Endothelial cell of umbilical vein (primary cell): ENCODE results near the gene CUX1. TPM values are rescaled to one million over a fixed set of nuclear protein-coding genes. Genes with fewer than 3 reads are reported as not detected.

Source experiments
- BruUV-seq: library from RNA; stranded (reverse); fragments of 400-500 nt; replicated peaks from 2 replicates; lab custom pipeline; 2021; lab: Mats Ljungman, UMichigan
- CTCF ChIA-PET: fragments of 300-600, 350-600 bp; sonication (Branson Sonifier 250); formaldehyde crosslinking; loops from one replicate; lab custom pipeline; 2021; ENCODE audit warnings: antibody characterized with exemption, inconsistent platforms; lab: Charles Lee
- POLR2A ChIA-PET: fragments of 300-600, 350-600 bp; sonication (Branson Sonifier 250); formaldehyde crosslinking; loops from one replicate; lab custom pipeline; 2021; ENCODE audit warnings: antibody characterized with exemption, inconsistent platforms; lab: Charles Lee
- DNase-seq: peaks from one replicate; pipeline ENCODE4 v3.0.0-alpha.2; 2011; ENCODE audit warnings: low read depth, low spot score
- FAIRE-seq: peaks from 2 replicates; lab custom pipeline; 2011; peaks lifted over from hg19 to GRCh38; lab: Jason Lieb, UNC
- H2AFZ ChIP-seq: 2 replicates; pipeline ENCODE4 v1.6.0; 2012; ENCODE audit warnings: low read depth, low read length, control low read depth, inconsistent platforms
- H3K27ac ChIP-seq: 2 replicates; pipeline ENCODE4 v1.5.1; 2011; ENCODE audit warnings: low read depth, mild to moderate bottlenecking, control low read depth, low read length, moderate library complexity; ENCODE audit not compliant: insufficient read depth
- H3K27me3 ChIP-seq, 2 experiments: 2 replicates each; pipeline versions ENCODE4 v1.6.0 to v1.6.1; 2011; ENCODE audit warnings: low read length in 2 of 2, mixed read lengths in 1 of 2; ENCODE audit not compliant: control insufficient read depth in 2 of 2, insufficient read depth in 2 of 2
- H3K36me3 ChIP-seq, 2 experiments: 2 replicates in 1 of 2; 3 replicates in 1 of 2; pipeline ENCODE4 v1.5.1; 2011; ENCODE audit warnings: low read length in 2 of 2, mild to moderate bottlenecking in 1 of 2, moderate library complexity in 1 of 2; ENCODE audit not compliant: control insufficient read depth in 2 of 2, insufficient read depth in 2 of 2; ENCODE audit errors: extremely low read depth in 1 of 2
- H3K4me1 ChIP-seq: 3 replicates; pipeline ENCODE4 v1.5.1; 2011; ENCODE audit warnings: mild to moderate bottlenecking, low read length; ENCODE audit not compliant: control insufficient read depth, insufficient read depth; ENCODE audit errors: extremely low read depth
- H3K4me2 ChIP-seq: 2 replicates; pipeline ENCODE4 v1.6.1; 2011; ENCODE audit warnings: low read length, control low read depth, mixed read lengths; ENCODE audit not compliant: insufficient read depth
- H3K4me3 ChIP-seq, 3 experiments: fragments of 200-600 bp in 1 of 3; sonication (generic), shearing (Covaris generic) in 1 of 3; replicated peaks in 1 of 3; 2 replicates each; pipeline ENCODE4 v1.5.1; 2011 to 2016; ENCODE audit warnings: control low read depth in 3 of 3, low read length in 3 of 3, mild to moderate bottlenecking in 2 of 3, inconsistent platforms in 1 of 3, low read depth in 1 of 3, moderate library complexity in 1 of 3; ENCODE audit not compliant: insufficient read depth in 1 of 3
- H3K79me2 ChIP-seq: 2 replicates; pipeline ENCODE4 v1.6.0; 2012; ENCODE audit warnings: low read length, inconsistent platforms; ENCODE audit not compliant: control insufficient read depth, insufficient read depth
- H3K9ac ChIP-seq: replicated peaks from 2 replicates; pipeline ENCODE3; 2011; ENCODE audit warnings: low read length, control low read depth; ENCODE audit not compliant: insufficient read depth; ENCODE audit errors: extremely low read depth
- H3K9me1 ChIP-seq: replicated peaks from 3 replicates; pipeline ENCODE4 v1.6.0; 2011; ENCODE audit warnings: mild to moderate bottlenecking, low read length; ENCODE audit not compliant: control insufficient read depth, insufficient read depth; ENCODE audit errors: extremely low read depth
- H3K9me3 ChIP-seq: replicated peaks from 2 replicates; pipeline ENCODE4 v1.5.1; 2012; ENCODE audit warnings: low read length, inconsistent platforms; ENCODE audit not compliant: control insufficient read depth, insufficient read depth
- H4K20me1 ChIP-seq: replicated peaks from 2 replicates; pipeline ENCODE3; 2011; ENCODE audit warnings: mild to moderate bottlenecking, low read length; ENCODE audit not compliant: control insufficient read depth, insufficient read depth; ENCODE audit errors: extremely low read depth
- FOS ChIP-seq: IDR thresholded peaks from 2 replicates; pipeline ENCODE4 v1.6.1; 2011; ENCODE audit warnings: mild to moderate bottlenecking, low read length, moderate library complexity, borderline replicate concordance; ENCODE audit not compliant: insufficient read depth
- JUN ChIP-seq: IDR thresholded peaks from 2 replicates; pipeline ENCODE4 v1.6.1; 2011; ENCODE audit warnings: borderline replicate concordance, low read depth; ENCODE audit not compliant: insufficient read length, insufficient read depth
- MYC ChIP-seq: IDR thresholded peaks from one replicate; pipeline ENCODE4 v1.6.1; 2011; ENCODE audit warnings: mild to moderate bottlenecking, low read depth, low read length
- POLR2A ChIP-seq: IDR thresholded peaks from 2 replicates; pipeline ENCODE4 v1.6.1; 2012; ENCODE audit warnings: low read depth, mild to moderate bottlenecking, control low read depth, low read length
- POLR2AphosphoS5 ChIP-seq: IDR thresholded peaks from 2 replicates; pipeline ENCODE4 v1.6.1; 2012; ENCODE audit warnings: low read depth, mild to moderate bottlenecking, control low read depth, low read length, moderate library complexity; ENCODE audit not compliant: insufficient read depth
- dilution Hi-C: fragments of 300-500 bp; cut with MboI; formaldehyde crosslinking; loops from one replicate; pipeline ENCODE4 v1.15.0; 2019; ENCODE audit warnings: low sequenced_read_pairs; ENCODE audit not compliant: extremely low pct_ligation_motif_present
- intact Hi-C: fragments of 100-400 bp; cut with micrococcal nuclease; formaldehyde crosslinking; loops from one replicate; pipeline ENCODE4 v1.10.0; 2022
- polyA plus RNA-seq, 4 experiments: library from polyadenylated mRNA; depleted of rRNA in 3 of 4; stranded (reverse) in 3 of 4; unstranded in 1 of 4; fragments of >200 nt; gene quantifications; 2 replicates each; pipeline versions ENCODE4 v1.2.1 to v1.2.3, GENCODE V29; 2011 to 2012; ENCODE audit warnings: missing spikeins in 1 of 4
- total RNA-seq: library from RNA; stranded (reverse); gene quantifications from 2 replicates; pipeline ENCODE4 v1.2.3, GENCODE V29; 2021
- TF ChIP-seq, protein P1 (sequence below), 2 donors: IDR thresholded peaks; 1 replicate in 1 of 2; 2 replicates in 1 of 2; pipeline ENCODE4 v1.5.1; 2011; ENCODE audit warnings: low read length in 2 of 2, mild to moderate bottlenecking in 2 of 2, moderate library complexity in 2 of 2, control low read depth in 1 of 2, inconsistent platforms in 1 of 2, low read depth in 1 of 2; ENCODE audit not compliant: insufficient read depth in 1 of 2; ENCODE audit errors: extremely low read depth in 1 of 2
- TF ChIP-seq, protein P2 (sequence below): IDR thresholded peaks from 2 replicates; pipeline ENCODE4 v1.6.1; 2011; ENCODE audit not compliant: insufficient read depth, insufficient read length

Gene CUX1
- total and polyA plus RNA-seq, 2 donors (not counting 3 experiments of a cell fraction or from before 2014, with no cell fraction given), result 13.8 to 49.8 TPM

DNA sequence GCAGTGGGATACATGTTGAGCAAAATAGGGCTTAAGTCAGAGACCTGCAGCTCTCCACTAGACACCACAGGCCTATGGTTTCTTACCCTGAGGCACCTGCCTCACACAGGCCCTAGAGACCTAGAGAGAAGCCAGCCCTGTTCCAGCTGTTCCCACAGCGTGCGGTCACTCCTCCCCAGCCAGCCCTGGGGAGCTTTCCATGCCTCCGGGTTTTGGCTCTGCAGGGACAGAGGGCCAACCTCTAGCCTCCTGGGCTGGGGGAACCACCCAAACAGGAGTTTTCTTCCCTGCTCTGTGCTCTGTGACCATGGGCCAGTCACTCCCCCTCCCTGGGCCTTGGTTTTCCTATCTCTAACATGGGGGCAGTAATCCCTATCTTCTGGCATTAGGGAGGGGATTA is 502.2 kb downstream of the CUX1 start:
- POLR2A ChIA-PET, result no interaction called here
- dilution Hi-C loops (no loop called here), intact Hi-C loops (no loop called here)
- Histone ChIP-seq H2AFZ (no peak overlapping the region), H3K9ac (no peak overlapping the region), H3K4me1 (peaks cover 10% of the 10 kb centered on the region), H3K9me3 (no peaks in the 10 kb centered on the region), H3K4me2 (no peak overlapping the region), H3K27me3 (no peaks in the 10 kb centered on the region), H3K9me1 (no peaks in the 10 kb centered on the region), H3K27ac (no peak overlapping the region), H3K4me3 (no peak overlapping the region), H4K20me1 (no peaks in the 10 kb centered on the region), H3K79me2 (no peaks in the 10 kb centered on the region), H3K36me3 (no peaks in the 10 kb centered on the region)
- TF ChIP-seq JUN, result no peak
- no peak for TF ChIP-seq MYC
- DNase-seq, result no peak
- FAIRE-seq, result no peak
- BruUV-seq, result no TSS peak
- CTCF ChIA-PET, result interaction anchor here (0.7 kb wide), 1 partner anchor 40 kb away, joined by 3 read pairs; no protein-coding TSS in a partner anchor

DNA sequence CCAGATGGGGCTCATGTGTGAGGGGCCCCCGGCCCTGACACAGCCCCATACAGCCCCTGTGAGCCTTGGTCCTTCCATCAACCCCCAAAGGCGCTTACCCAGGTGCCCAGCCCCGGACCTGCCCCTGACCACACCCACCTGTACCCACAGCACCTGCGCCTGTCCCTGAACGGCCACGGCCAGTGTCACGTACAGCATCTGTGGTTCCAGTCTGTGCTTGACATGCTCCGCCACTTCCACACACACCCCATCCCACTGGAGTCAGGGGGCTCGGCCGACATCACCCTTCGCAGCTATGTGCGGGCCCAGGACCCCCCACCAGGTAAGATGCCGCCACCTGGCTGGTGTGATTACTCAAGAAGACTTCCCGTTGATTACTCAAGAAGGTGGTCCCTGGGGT is 502.8 kb downstream of the CUX1 start:
- H3K9ac ChIP-seq, result no peak overlapping the region
- intact Hi-C loops, result no loop called here
- H4K20me1 ChIP-seq, result no peaks in the 10 kb centered on the region
- H3K4me2 ChIP-seq, result no peak overlapping the region
- H3K79me2 ChIP-seq, result no peaks in the 10 kb centered on the region
- H3K36me3 ChIP-seq, result no peaks in the 10 kb centered on the region
- no peaks in the 10 kb centered on the region for H3K27me3 ChIP-seq
- BruUV-seq, result no TSS peak
- H3K9me1 ChIP-seq, result no peaks in the 10 kb centered on the region
- H3K4me3 ChIP-seq, result no peak overlapping the region
- dilution Hi-C loops, result no loop called here
- no peak for TF ChIP-seq FOS
- TF ChIP-seq, protein P1, sequence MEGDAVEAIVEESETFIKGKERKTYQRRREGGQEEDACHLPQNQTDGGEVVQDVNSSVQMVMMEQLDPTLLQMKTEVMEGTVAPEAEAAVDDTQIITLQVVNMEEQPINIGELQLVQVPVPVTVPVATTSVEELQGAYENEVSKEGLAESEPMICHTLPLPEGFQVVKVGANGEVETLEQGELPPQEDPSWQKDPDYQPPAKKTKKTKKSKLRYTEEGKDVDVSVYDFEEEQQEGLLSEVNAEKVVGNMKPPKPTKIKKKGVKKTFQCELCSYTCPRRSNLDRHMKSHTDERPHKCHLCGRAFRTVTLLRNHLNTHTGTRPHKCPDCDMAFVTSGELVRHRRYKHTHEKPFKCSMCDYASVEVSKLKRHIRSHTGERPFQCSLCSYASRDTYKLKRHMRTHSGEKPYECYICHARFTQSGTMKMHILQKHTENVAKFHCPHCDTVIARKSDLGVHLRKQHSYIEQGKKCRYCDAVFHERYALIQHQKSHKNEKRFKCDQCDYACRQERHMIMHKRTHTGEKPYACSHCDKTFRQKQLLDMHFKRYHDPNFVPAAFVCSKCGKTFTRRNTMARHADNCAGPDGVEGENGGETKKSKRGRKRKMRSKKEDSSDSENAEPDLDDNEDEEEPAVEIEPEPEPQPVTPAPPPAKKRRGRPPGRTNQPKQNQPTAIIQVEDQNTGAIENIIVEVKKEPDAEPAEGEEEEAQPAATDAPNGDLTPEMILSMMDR (IDR thresholded peaks at IDR 0.05; ENCODE audit: extremely low read depth in 1 of 2, insufficient read depth in 1 of 2, low read depth in 1 of 2, low read length in 2 of 2), result no peak
- TF ChIP-seq, protein P2, sequence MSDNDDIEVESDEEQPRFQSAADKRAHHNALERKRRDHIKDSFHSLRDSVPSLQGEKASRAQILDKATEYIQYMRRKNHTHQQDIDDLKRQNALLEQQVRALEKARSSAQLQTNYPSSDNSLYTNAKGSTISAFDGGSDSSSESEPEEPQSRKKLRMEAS, result no peak
- no peak for TF ChIP-seq POLR2AphosphoS5
- TF ChIP-seq POLR2A, result no peak
- ChIA-PET POLR2A (no interaction called here), CTCF (no interaction called here)
- FAIRE-seq, result no peak
- no peak overlapping the region for H2AFZ ChIP-seq
- H3K9me3 ChIP-seq, result no peaks in the 10 kb centered on the region
- peaks cover 10% of the 10 kb centered on the region for H3K4me1 ChIP-seq
- H3K27ac ChIP-seq, result no peak overlapping the region
- DNase-seq, result no peak
